Gastroesophageal sphincter (tissue), 4 donors: ENCODE measurements around the gene SYPL1. TPM values are rescaled to one million over a fixed set of nuclear protein-coding genes. Genes with fewer than 3 reads are reported as not detected.
A peak's percentile ranks its signal among the peaks of the same experiment; 100 is the strongest.
"Not testable (repeated sequence)": the region's sequence is repeated elsewhere in the genome, so short reads cannot be mapped to it uniquely, and the experiment has no call there.

Experiments used
- ATAC-seq: fragments of 150-250 bp; one replicate; pipeline ENCODE4 v1.9.1; 2016; ENCODE audit warnings: mild to moderate bottlenecking, moderate library complexity
- H3K27ac ChIP-seq, 4 donors: fragments of 200-600 bp; sonication (generic) in 3 of 4; 1 replicate in 3 of 4; 2 replicates in 1 of 4; pipeline ENCODE4 v1.5.1; 2016 to 2019
- H3K27me3 ChIP-seq: fragments of 200-600 bp; sonication (generic); one replicate; pipeline ENCODE4 v1.5.1; 2019
- H3K36me3 ChIP-seq, 2 donors: fragments of 200-600 bp; sonication (generic); one replicate each; pipeline ENCODE4 v1.5.1; 2019; ENCODE audit warnings: control low read depth in 1 of 2
- H3K4me1 ChIP-seq, 3 donors: fragments of 200-600 bp; sonication (generic); 1 replicate in 2 of 3; 2 replicates in 1 of 3; pipeline ENCODE4 v1.5.1; 2016 to 2019; ENCODE audit warnings: control low read depth in 2 of 3
- H3K4me3 ChIP-seq, 2 donors: fragments of 200-600 bp; sonication (generic); one replicate each; pipeline ENCODE4 v1.5.1; 2019; ENCODE audit warnings: mild to moderate bottlenecking in 1 of 2, moderate library complexity in 1 of 2
- H3K9me3 ChIP-seq, 3 donors: fragments of 200-600 bp; sonication (generic); one replicate each; pipeline ENCODE4 v1.5.1; 2017 to 2019; ENCODE audit warnings: control low read depth in 2 of 3
- EP300 ChIP-seq: sonication (generic); formaldehyde crosslinking; IDR thresholded peaks from one replicate; pipeline ENCODE4 v1.6.1; 2017; ENCODE audit warnings: antibody characterized with exemption, mild to moderate bottlenecking
- POLR2A ChIP-seq, 2 donors: fragments of 450-650 bp; IDR thresholded peaks; one replicate each; pipeline ENCODE4 v1.6.1; 2017; ENCODE audit warnings: antibody characterized with exemption in 2 of 2, mild to moderate bottlenecking in 2 of 2, moderate library complexity in 1 of 2
- POLR2AphosphoS5 ChIP-seq: sonication (generic); formaldehyde crosslinking; IDR thresholded peaks from one replicate; pipeline ENCODE4 v1.6.1; 2017; ENCODE audit warnings: antibody characterized with exemption
- WGBS, 2 donors: methylation state at CpG; one replicate each; pipeline ENCODE4 v1.1.5; 2018; ENCODE audit warnings: low coverage in 1 of 2; 5-methylcytosine and 5-hydroxymethylcytosine counted together
- total RNA-seq, 4 donors: library from RNA; depleted of rRNA; stranded (reverse); fragments of >200 nt; gene quantifications; one replicate each; pipeline ENCODE4 v1.1.0, GENCODE V29; 2016
- TF ChIP-seq, protein P1 (sequence below), 4 experiments: fragments of 200-600 bp in 2 of 4; fragments of 450-650 bp in 2 of 4; sonication (generic) in 1 of 4; IDR thresholded peaks; one replicate each; pipeline ENCODE4 v1.5.1; 2017 to 2019; ENCODE audit warnings: antibody characterized with exemption in 4 of 4, mild to moderate bottlenecking in 2 of 4, moderate library complexity in 2 of 4

SYPL1 gene
- total RNA-seq, 4 donors from 2014 or later = 80.0 to 132 (median 93.2) TPM

- 24 to 49% methylated on average over 3 to 8 of the region's 8 CpGs for WGBS, 2 donors
- H3K9me3 ChIP-seq = no peaks in the 10 kb centered on the region
- peak overlapping the region; percentile 58 to 81 (median 76) for H3K27ac ChIP-seq
- ATAC-seq = peak; percentile 84
- no peak overlapping the region for H3K4me3 ChIP-seq
- peaks cover 4 to 23% (median 8%) of the 10 kb centered on the region in 3 donors for H3K4me1 ChIP-seq
- H3K27me3 ChIP-seq = no peaks in the 10 kb centered on the region
- TF ChIP-seq POLR2A (IDR thresholded peaks at IDR 0.05) = no peak
- TF ChIP-seq EP300 = no peak
- TF ChIP-seq, protein P1, sequence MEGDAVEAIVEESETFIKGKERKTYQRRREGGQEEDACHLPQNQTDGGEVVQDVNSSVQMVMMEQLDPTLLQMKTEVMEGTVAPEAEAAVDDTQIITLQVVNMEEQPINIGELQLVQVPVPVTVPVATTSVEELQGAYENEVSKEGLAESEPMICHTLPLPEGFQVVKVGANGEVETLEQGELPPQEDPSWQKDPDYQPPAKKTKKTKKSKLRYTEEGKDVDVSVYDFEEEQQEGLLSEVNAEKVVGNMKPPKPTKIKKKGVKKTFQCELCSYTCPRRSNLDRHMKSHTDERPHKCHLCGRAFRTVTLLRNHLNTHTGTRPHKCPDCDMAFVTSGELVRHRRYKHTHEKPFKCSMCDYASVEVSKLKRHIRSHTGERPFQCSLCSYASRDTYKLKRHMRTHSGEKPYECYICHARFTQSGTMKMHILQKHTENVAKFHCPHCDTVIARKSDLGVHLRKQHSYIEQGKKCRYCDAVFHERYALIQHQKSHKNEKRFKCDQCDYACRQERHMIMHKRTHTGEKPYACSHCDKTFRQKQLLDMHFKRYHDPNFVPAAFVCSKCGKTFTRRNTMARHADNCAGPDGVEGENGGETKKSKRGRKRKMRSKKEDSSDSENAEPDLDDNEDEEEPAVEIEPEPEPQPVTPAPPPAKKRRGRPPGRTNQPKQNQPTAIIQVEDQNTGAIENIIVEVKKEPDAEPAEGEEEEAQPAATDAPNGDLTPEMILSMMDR (IDR thresholded peaks at IDR 0.05) = no peak
- TF ChIP-seq POLR2AphosphoS5 = peak; percentile 96
- no peaks in the 10 kb centered on the region for H3K36me3 ChIP-seq
Observed at GRCh38 chr7:106139265-106140251, 27.4 kb upstream of the SYPL1 start.

GRCh38 chr7:106138776-106139175 is 26.7 kb upstream of the SYPL1 start:
- WGBS, 2 donors = 82 to 97% methylated on average over 3 to 5 of the region's 6 CpGs

DNA sequence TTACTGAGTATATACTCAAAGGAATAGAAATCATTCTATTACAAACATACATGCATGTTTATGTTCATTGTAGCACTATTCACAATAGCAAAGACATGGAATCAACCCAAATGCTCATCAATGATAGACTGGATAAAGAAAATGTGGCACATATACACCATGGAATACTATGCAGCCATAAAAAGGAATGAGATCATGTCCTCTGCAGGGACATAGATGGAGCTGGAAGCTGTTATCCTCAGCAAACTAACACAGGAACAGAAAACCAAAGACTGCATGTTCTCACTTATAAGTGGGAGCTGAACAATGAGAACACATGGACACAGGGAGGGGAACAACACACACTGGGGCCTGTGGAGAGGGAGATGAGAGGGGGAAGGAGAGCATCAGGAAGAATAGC is 26.1 kb upstream of the SYPL1 start:
- H3K4me1 ChIP-seq = peaks cover 4 to 23% (median 8%) of the 10 kb centered on the region in 3 donors
- H3K36me3 ChIP-seq, H3K4me3 ChIP-seq, H3K9me3 ChIP-seq, ATAC-seq, H3K27me3 ChIP-seq, H3K27ac ChIP-seq: not testable (repeated sequence)

More at GRCh38 chr7:106138776-106139175, 26.7 kb upstream of the SYPL1 start:
- Histone ChIP-seq H3K9me3 (no peaks in the 10 kb centered on the region), H3K27me3 (no peaks in the 10 kb centered on the region), H3K36me3 (no peaks in the 10 kb centered on the region), H3K4me3 (no peak overlapping the region), H3K4me1 (peaks cover 4 to 23% (median 8%) of the 10 kb centered on the region in 3 donors), H3K27ac (peak overlapping the region; percentile 53 to 81 (median 76))
- TF ChIP-seq POLR2AphosphoS5 = no peak
- TF ChIP-seq EP300 = no peak
- TF ChIP-seq, protein P1 (IDR thresholded peaks at IDR 0.05) = no peak
- no peak for TF ChIP-seq POLR2A (IDR thresholded peaks at IDR 0.05)
- no peak for ATAC-seq

DNA sequence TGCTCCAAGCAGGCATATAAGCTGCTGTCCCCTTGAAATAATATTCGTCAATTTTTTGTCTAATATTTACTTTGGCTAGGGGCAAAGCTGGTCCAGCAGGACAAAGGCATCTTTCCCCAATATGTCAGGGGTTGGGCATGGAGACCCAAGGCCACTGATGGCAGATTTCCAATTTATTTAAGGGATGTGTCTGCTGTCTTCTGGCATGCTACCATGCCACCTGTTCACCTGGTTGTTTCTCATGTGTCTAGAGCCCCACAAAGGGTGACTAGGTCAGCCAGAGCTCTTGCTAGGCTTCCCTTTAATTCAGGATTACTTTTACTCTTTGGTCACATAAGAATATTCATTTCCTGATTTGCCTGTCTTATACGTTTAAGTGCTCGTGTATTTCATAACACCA is 22.1 kb upstream of the SYPL1 start:
- Histone ChIP-seq H3K27me3 (no peaks in the 10 kb centered on the region), H3K27ac (no peak overlapping the region), H3K4me1 (peaks cover 0 to 5% (median 2%) of the 10 kb centered on the region in 3 donors), H3K9me3 (no peaks in the 10 kb centered on the region), H3K36me3 (no peaks in the 10 kb centered on the region), H3K4me3 (no peak overlapping the region)
- no peak for ATAC-seq
- 89 to 95% methylated on average over 3 of the region's 3 CpGs for WGBS, 2 donors
- TF ChIP-seq POLR2AphosphoS5 = no peak
- TF ChIP-seq, protein P1 (IDR thresholded peaks at IDR 0.05) = no peak

DNA sequence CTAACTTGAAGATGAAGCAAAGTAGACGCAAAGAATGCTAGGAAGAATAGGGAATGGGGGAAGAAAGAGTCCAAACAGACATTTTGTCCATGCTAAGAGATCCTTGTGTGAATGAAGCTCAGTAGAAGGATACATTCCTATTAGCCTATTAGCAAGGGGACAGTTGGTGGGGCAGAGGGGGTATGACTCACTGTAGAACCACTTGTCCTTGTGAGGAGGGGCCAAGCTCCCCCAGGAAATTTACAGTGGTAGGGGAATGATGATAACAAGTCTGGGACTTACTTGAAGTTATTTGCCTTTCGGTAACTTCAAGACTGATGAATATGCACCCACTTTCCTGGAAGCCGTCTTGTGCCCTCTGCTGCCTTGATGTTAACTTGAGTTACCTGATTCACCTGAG is 17.2 kb upstream of the SYPL1 start:
- Histone ChIP-seq H3K27me3 (no peaks in the 10 kb centered on the region), H3K9me3 (no peaks in the 10 kb centered on the region), H3K4me1 (peaks cover 0 to 24% (median 0%) of the 10 kb centered on the region in 3 donors), H3K36me3 (no peaks in the 10 kb centered on the region), H3K27ac (no peak overlapping the region), H3K4me3 (no peak overlapping the region)
- TF ChIP-seq POLR2A (IDR thresholded peaks at IDR 0.05) (no peak), EP300 (no peak), POLR2AphosphoS5 (no peak)
- TF ChIP-seq, protein P1 (IDR thresholded peaks at IDR 0.05) = no peak
- ATAC-seq = no peak
- 100% methylated on average over 1 of the region's 3 CpGs for WGBS, 2 donors
